ENCODE data around the gene MANBA. TPM values are rescaled to one million over a fixed set of nuclear protein-coding genes. Genes with fewer than 3 reads are reported as not detected.
"Not testable (repeated sequence)": the region's sequence is repeated elsewhere in the genome, so short reads cannot be mapped to it uniquely, and the experiment has no call there.

The MANBA gene
- total RNA-seq, 1 experiment from 2014 or later, result 11.2 TPM

- Mint-ChIP-seq H3K27me3 (ENCODE audit: insufficient read depth, unreplicated experiment) (no peaks in the 10 kb centered on the region), H3K4me3 (ENCODE audit: unreplicated experiment) (no peak overlapping the region), H3K9me3 (ENCODE audit: unreplicated experiment) (peaks cover 18% of the 10 kb centered on the region), H3K27ac (ENCODE audit: low read depth, unreplicated experiment) (no peak overlapping the region), H3K4me1 (ENCODE audit: insufficient read depth, unreplicated experiment) (peaks cover 13% of the 10 kb centered on the region), H3K36me3 (ENCODE audit: insufficient read depth, unreplicated experiment) (peaks cover 5% of the 10 kb centered on the region)
- BruUV-seq (replicated peaks), result no TSS peak
- peak; percentile 60 for DNase-seq (ENCODE audit: unreplicated experiment)
- intact Hi-C loops (cut with micrococcal nuclease), result loop anchor here (10.0 kb wide), 1 partner anchor 93 kb away; no protein-coding TSS in a partner anchor
- no peak for TF ChIP-seq CTCF (IDR thresholded peaks at IDR 0.05; ENCODE audit: unreplicated experiment)
- ChIA-PET CTCF (interaction anchor here (0.5 to 0.8 kb wide), 3 partner anchors 106 to 374 kb away, joined by 3 to 5 read pairs (median 5); no protein-coding TSS in a partner anchor), POLR2A (interaction anchor here (1.8 kb wide), 1 partner anchor 31 kb away, joined by 7 read pairs; no protein-coding TSS in a partner anchor)
Measured at GRCh38 chr4:102717448-102718092, 43.2 kb downstream of the MANBA start.

GRCh38 chr4:102715057-102715456, 45.7 kb downstream of the MANBA start:
- POLR2A ChIA-PET, result no interaction called here
- Mint-ChIP-seq H3K36me3 (ENCODE audit: insufficient read depth, unreplicated experiment) (peaks cover 5% of the 10 kb centered on the region), H3K4me3 (ENCODE audit: unreplicated experiment) (no peak overlapping the region), H3K9me3 (ENCODE audit: unreplicated experiment) (peaks cover 18% of the 10 kb centered on the region), H3K4me1 (ENCODE audit: insufficient read depth, unreplicated experiment) (peaks cover 13% of the 10 kb centered on the region), H3K27ac (ENCODE audit: low read depth, unreplicated experiment) (no peak overlapping the region), H3K27me3 (ENCODE audit: insufficient read depth, unreplicated experiment) (no peaks in the 10 kb centered on the region)
- CTCF ChIA-PET, result interaction anchor here (0.9 to 2.2 kb wide), 5 partner anchors 25 to 386 kb away, joined by 3 to 7 read pairs (median 3); no protein-coding TSS in a partner anchor
- TF ChIP-seq CTCF (IDR thresholded peaks at IDR 0.05; ENCODE audit: unreplicated experiment), result peak; percentile 15
- intact Hi-C loops (cut with micrococcal nuclease), result loop anchor here (10.0 kb wide), 1 partner anchor 90 kb away; no protein-coding TSS in a partner anchor
- DNase-seq (ENCODE audit: unreplicated experiment), result no peak
- no TSS peak for BruUV-seq (replicated peaks)

GRCh38 chr4:102713774-102714173, 47.0 kb downstream of the MANBA start:
- H3K27ac Mint-ChIP-seq (ENCODE audit: low read depth, unreplicated experiment), result not testable (repeated sequence)

GRCh38 chr4:102713096-102713495, 47.7 kb downstream of the MANBA start:
- BruUV-seq (replicated peaks), result no TSS peak
- ChIA-PET CTCF (interaction anchor here (1.2 kb wide), 1 partner anchor 86 kb away, joined by 3 read pairs; no protein-coding TSS in a partner anchor), POLR2A (no interaction called here)
- Mint-ChIP-seq H3K27me3 (ENCODE audit: insufficient read depth, unreplicated experiment) (no peaks in the 10 kb centered on the region), H3K9me3 (ENCODE audit: unreplicated experiment) (peaks cover 9% of the 10 kb centered on the region), H3K36me3 (ENCODE audit: insufficient read depth, unreplicated experiment) (no peaks in the 10 kb centered on the region), H3K4me3 (ENCODE audit: unreplicated experiment) (no peak overlapping the region), H3K4me1 (ENCODE audit: insufficient read depth, unreplicated experiment) (peaks cover 13% of the 10 kb centered on the region), H3K27ac (ENCODE audit: low read depth, unreplicated experiment) (no peak overlapping the region)
- no peak for DNase-seq (ENCODE audit: unreplicated experiment)
- TF ChIP-seq CTCF (IDR thresholded peaks at IDR 0.05; ENCODE audit: unreplicated experiment), result no peak
- intact Hi-C loops (cut with micrococcal nuclease), result loop anchor here (10.0 kb wide), 1 partner anchor 88 kb away; no protein-coding TSS in a partner anchor

More at GRCh38 chr4:102713774-102714173, 47.0 kb downstream of the MANBA start:
- BruUV-seq (replicated peaks); H3K4me3 Mint-ChIP-seq (ENCODE audit: unreplicated experiment); POLR2A ChIA-PET; DNase-seq (ENCODE audit: unreplicated experiment); H3K27me3 Mint-ChIP-seq (ENCODE audit: insufficient read depth, unreplicated experiment); H3K36me3 Mint-ChIP-seq (ENCODE audit: insufficient read depth, unreplicated experiment): not testable (repeated sequence)
- H3K9me3 Mint-ChIP-seq (ENCODE audit: unreplicated experiment), result peaks cover 16% of the 10 kb centered on the region
- H3K4me1 Mint-ChIP-seq (ENCODE audit: insufficient read depth, unreplicated experiment), result peaks cover 13% of the 10 kb centered on the region
- intact Hi-C loops (cut with micrococcal nuclease), result loop anchor here (10.0 kb wide), 1 partner anchor 89 kb away; no protein-coding TSS in a partner anchor
- CTCF ChIA-PET, result interaction anchor here (1.2 to 1.3 kb wide), 2 partner anchors 20 to 86 kb away, joined by 3 read pairs; no protein-coding TSS in a partner anchor

All from MCF 10A (cell line).